Fibroblast of lung (primary cell): ENCODE results near the gene SHC4. TPM values are rescaled to one million over a fixed set of nuclear protein-coding genes. Genes with fewer than 3 reads are reported as not detected.

Experiments
- DNase-seq, 2 donors: peaks; one replicate each; pipeline versions ENCODE4 v3.0.0 to v3.0.0-alpha.2; 2010; ENCODE audit warnings: low read depth in 2 of 2
- H2AFZ ChIP-seq: 2 replicates; pipeline ENCODE4 v1.5.1; 2012; ENCODE audit warnings: low read length, control low read depth, inconsistent platforms
- H3K27ac ChIP-seq: 2 replicates; pipeline ENCODE4 v1.5.1; 2011; ENCODE audit warnings: low read length, control low read depth; ENCODE audit not compliant: insufficient read depth
- H3K27me3 ChIP-seq: 2 replicates; pipeline ENCODE4 v1.5.1; 2011; ENCODE audit warnings: mild to moderate bottlenecking, low read length; ENCODE audit not compliant: control insufficient read depth, insufficient read depth
- H3K36me3 ChIP-seq: 2 replicates; pipeline ENCODE4 v1.5.1; 2011; ENCODE audit warnings: low read length; ENCODE audit not compliant: control insufficient read depth, insufficient read depth
- H3K4me1 ChIP-seq: 2 replicates; pipeline ENCODE4 v1.5.1; 2011; ENCODE audit warnings: low read length; ENCODE audit not compliant: control insufficient read depth, insufficient read depth; ENCODE audit errors: extremely low read depth
- H3K4me2 ChIP-seq: 2 replicates; pipeline ENCODE4 v1.5.1; 2011; ENCODE audit warnings: low read length, control low read depth; ENCODE audit not compliant: insufficient read depth; ENCODE audit errors: extremely low read depth
- H3K4me3 ChIP-seq, 4 experiments: fragments of 200-600 bp in 1 of 4; sonication (generic) in 1 of 4; replicated peaks in 1 of 4; 2 replicates each; pipeline ENCODE4 v1.5.1; 2011 to 2016; ENCODE audit warnings: low read length in 4 of 4, low read depth in 3 of 4, mild to moderate bottlenecking in 3 of 4, control low read depth in 2 of 4, inconsistent platforms in 1 of 4, mixed read lengths in 1 of 4; ENCODE audit not compliant: insufficient read depth in 1 of 4; ENCODE audit errors: control extremely low read depth in 1 of 4
- H3K79me2 ChIP-seq: 2 replicates; pipeline ENCODE4 v1.5.1; 2012; ENCODE audit warnings: mild to moderate bottlenecking, low read length, inconsistent platforms; ENCODE audit not compliant: control insufficient read depth, insufficient read depth
- H3K9ac ChIP-seq: 2 replicates; pipeline ENCODE4 v1.5.1; 2011; ENCODE audit warnings: mild to moderate bottlenecking, low read length, control low read depth; ENCODE audit not compliant: insufficient read depth
- H3K9me3 ChIP-seq: 2 replicates; pipeline ENCODE4 v1.5.1; 2012; ENCODE audit warnings: low read depth, low read length; ENCODE audit not compliant: control insufficient read depth, insufficient read depth
- H4K20me1 ChIP-seq: 2 replicates; pipeline ENCODE4 v1.5.1; 2011; ENCODE audit warnings: low read length; ENCODE audit not compliant: control insufficient read depth, insufficient read depth; ENCODE audit errors: extremely low read depth
- CTCF ChIP-seq, 2 donors: IDR thresholded peaks in 1 of 2; conservative IDR thresholded peaks in 1 of 2; 1 replicate in 1 of 2; 2 replicates in 1 of 2; pipeline ENCODE4 v1.5.1; 2011 to 2012; ENCODE audit warnings: low read length in 2 of 2, control low read depth in 1 of 2, inconsistent platforms in 1 of 2, low read depth in 1 of 2, mild to moderate bottlenecking in 1 of 2
- EZH2 ChIP-seq: IDR thresholded peaks from 2 replicates; pipeline ENCODE4 v1.5.1; 2012; ENCODE audit warnings: low read length, control low read depth, mild to moderate bottlenecking; ENCODE audit errors: missing control alignments
- polyA plus RNA-seq, 2 donors: library from polyadenylated mRNA; depleted of rRNA in 1 of 2; stranded (reverse) in 1 of 2; unstranded in 1 of 2; fragments of >200 nt; gene quantifications; 2 replicates each; pipeline ENCODE4 v1.2.1, GENCODE V29; 2011 to 2012; ENCODE audit warnings: missing spikeins in 1 of 2
- total RNA-seq: library from RNA; depleted of rRNA; stranded (reverse); fragments of >200 nt; gene quantifications from 2 replicates; pipeline ENCODE4 v1.2.1, GENCODE V29; 2014

Gene SHC4
- total and polyA plus RNA-seq, 2 donors (not counting 1 experiment from before 2014, with no cell fraction given), result 0.75 to 1.5 TPM

- no peak for DNase-seq
- Histone ChIP-seq H3K9ac (no peak overlapping the region), H3K4me1 (no peaks in the 10 kb centered on the region), H3K79me2 (no peaks in the 10 kb centered on the region), H3K36me3 (no peaks in the 10 kb centered on the region), H4K20me1 (no peaks in the 10 kb centered on the region), H3K9me3 (no peaks in the 10 kb centered on the region), H3K4me2 (no peak overlapping the region), H3K27me3 (no peaks in the 10 kb centered on the region), H2AFZ (no peak overlapping the region), H3K27ac (no peak overlapping the region), H3K4me3 (no peak overlapping the region)
- no peak for TF ChIP-seq CTCF (conservative IDR thresholded peaks at IDR 0.05 in 1 of 2, IDR thresholded peaks at IDR 0.05 in 1 of 2; ENCODE audit: low read depth in 1 of 2, low read length in 2 of 2)
- no peak for TF ChIP-seq EZH2
These were observed 21.8 kb upstream of the SHC4 start for GRCh38 chr15:48985516-48985915.

- Histone ChIP-seq H3K9ac (no peak overlapping the region), H4K20me1 (no peaks in the 10 kb centered on the region), H3K4me1 (no peaks in the 10 kb centered on the region), H3K27ac (no peak overlapping the region), H3K9me3 (no peaks in the 10 kb centered on the region), H3K36me3 (no peaks in the 10 kb centered on the region), H2AFZ (no peak overlapping the region), H3K4me2 (no peak overlapping the region), H3K27me3 (no peaks in the 10 kb centered on the region), H3K79me2 (no peaks in the 10 kb centered on the region), H3K4me3 (no peak overlapping the region)
- DNase-seq, result peak in 1 of 2 donors; percentile 36
- no peak for TF ChIP-seq EZH2
- TF ChIP-seq CTCF (conservative IDR thresholded peaks at IDR 0.05 in 1 of 2, IDR thresholded peaks at IDR 0.05 in 1 of 2; ENCODE audit: low read depth in 1 of 2, low read length in 2 of 2), result no peak
These were observed 21.2 kb upstream of the SHC4 start for GRCh38 chr15:48984811-48985352.

GRCh38 chr15:48984021-48984710, 20.4 kb upstream of the SHC4 start:
- Histone ChIP-seq H2AFZ (no peak overlapping the region), H3K79me2 (no peaks in the 10 kb centered on the region), H3K4me3 (no peak overlapping the region), H3K27ac (no peak overlapping the region), H3K27me3 (no peaks in the 10 kb centered on the region), H3K4me1 (no peaks in the 10 kb centered on the region), H3K4me2 (no peak overlapping the region), H3K36me3 (no peaks in the 10 kb centered on the region), H3K9ac (no peak overlapping the region), H3K9me3 (no peaks in the 10 kb centered on the region), H4K20me1 (no peaks in the 10 kb centered on the region)
- TF ChIP-seq EZH2, result no peak
- no peak for TF ChIP-seq CTCF (conservative IDR thresholded peaks at IDR 0.05 in 1 of 2, IDR thresholded peaks at IDR 0.05 in 1 of 2; ENCODE audit: low read depth in 1 of 2, low read length in 2 of 2)
- no peak for DNase-seq
